ENCODE results near the gene UGGT2. TPM values are rescaled to one million over a fixed set of nuclear protein-coding genes. Genes with fewer than 3 reads are reported as not detected.
"Not testable (repeated sequence)": the region's sequence is repeated elsewhere in the genome, so short reads cannot be mapped to it uniquely, and the experiment has no call there.

UGGT2 gene
- total and polyA plus RNA-seq, 4 donors = 7.6 to 60.2 (median 16.3) TPM

- 53 to 59% methylated on average over 10 of the region's 10 CpGs for WGBS, 2 donors
- DNase-seq (peak in 2 of 3 donors; percentile 73 to 78), ATAC-seq (ENCODE audit: insufficient read depth, low FRiP score) (no peak)
- peaks cover 0 to 18% (median 7%) of the 10 kb centered on the region in 5 donors for H3K4me1 ChIP-seq (ENCODE audit: control insufficient read depth in 5 of 5, insufficient read depth in 5 of 5, low read length in 5 of 5)
- H3K4me3 ChIP-seq = no peak overlapping the region
- peaks cover 0 to 9% (median 3%) of the 10 kb centered on the region in 4 donors for H3K36me3 ChIP-seq (ENCODE audit: control insufficient read depth in 4 of 4, insufficient read depth in 4 of 4, low read length in 4 of 4)
- H3K9ac ChIP-seq (ENCODE audit: insufficient read depth in 1 of 2, low read length in 2 of 2) = no peak overlapping the region
- H3K9me3 ChIP-seq (ENCODE audit: control insufficient read depth in 4 of 4, insufficient read depth in 3 of 4, low read length in 3 of 4) = no peaks in the 10 kb centered on the region
- H3K27ac ChIP-seq (ENCODE audit: low read depth in 1 of 2, low read length in 1 of 2) = no peak overlapping the region
- H3K27me3 ChIP-seq (ENCODE audit: control insufficient read depth in 3 of 3, insufficient read depth in 3 of 3, low read length in 2 of 3) = no peaks in the 10 kb centered on the region
- TF ChIP-seq CTCF (IDR thresholded peaks at IDR 0.05; ENCODE audit: control extremely low read depth, extremely low read depth) = no peak
Measured at GRCh38 chr13:95858286-95859075, 194.7 kb downstream of the UGGT2 start.

GRCh38 chr13:95845656-95846055 is 207.5 kb downstream of the UGGT2 start:
- not testable (repeated sequence) for H3K4me3 ChIP-seq; H3K4me1 ChIP-seq (ENCODE audit: control insufficient read depth in 5 of 5, insufficient read depth in 5 of 5, low read length in 5 of 5); H3K27ac ChIP-seq (ENCODE audit: low read depth in 1 of 2, low read length in 1 of 2); H3K9me3 ChIP-seq (ENCODE audit: control insufficient read depth in 4 of 4, insufficient read depth in 3 of 4, low read length in 3 of 4); DNase-seq; H3K9ac ChIP-seq (ENCODE audit: insufficient read depth in 1 of 2, low read length in 2 of 2); H3K27me3 ChIP-seq (ENCODE audit: control insufficient read depth in 3 of 3, insufficient read depth in 3 of 3, low read length in 2 of 3); H3K36me3 ChIP-seq (ENCODE audit: control insufficient read depth in 4 of 4, insufficient read depth in 4 of 4, low read length in 4 of 4); ATAC-seq (ENCODE audit: insufficient read depth, low FRiP score)
- 94 to 96% methylated on average over 26 of the region's 26 CpGs for WGBS, 2 donors

GRCh38 chr13:95842898-95843297 is 210.3 kb downstream of the UGGT2 start:
- no peak overlapping the region for H3K9ac ChIP-seq (ENCODE audit: insufficient read depth in 1 of 2, low read length in 2 of 2)
- WGBS, 2 donors = 91 to 99% methylated on average over 2 of the region's 2 CpGs
- peaks cover 0 to 5% (median 2%) of the 10 kb centered on the region in 4 donors for H3K9me3 ChIP-seq (ENCODE audit: control insufficient read depth in 4 of 4, insufficient read depth in 3 of 4, low read length in 3 of 4)
- H3K4me1 ChIP-seq (ENCODE audit: control insufficient read depth in 5 of 5, insufficient read depth in 5 of 5, low read length in 5 of 5) = no peaks in the 10 kb centered on the region
- H3K36me3 ChIP-seq (ENCODE audit: control insufficient read depth in 4 of 4, insufficient read depth in 4 of 4, low read length in 4 of 4) = peaks cover 0 to 3% (median 2%) of the 10 kb centered on the region in 4 donors
- H3K27me3 ChIP-seq (ENCODE audit: control insufficient read depth in 3 of 3, insufficient read depth in 3 of 3, low read length in 2 of 3) = no peaks in the 10 kb centered on the region
- H3K4me3 ChIP-seq = no peak overlapping the region
- no peak for TF ChIP-seq CTCF (IDR thresholded peaks at IDR 0.05; ENCODE audit: control extremely low read depth, extremely low read depth)
- ATAC-seq (ENCODE audit: insufficient read depth, low FRiP score) = no peak
- DNase-seq = no peak
- no peak overlapping the region for H3K27ac ChIP-seq (ENCODE audit: low read depth in 1 of 2, low read length in 1 of 2)

- no peaks in the 10 kb centered on the region for H3K27me3 ChIP-seq (ENCODE audit: control insufficient read depth in 3 of 3, insufficient read depth in 3 of 3, low read length in 2 of 3)
- no peak for TF ChIP-seq CTCF (IDR thresholded peaks at IDR 0.05; ENCODE audit: control extremely low read depth, extremely low read depth)
- peaks cover 2 to 5% (median 4%) of the 10 kb centered on the region in 4 donors for H3K9me3 ChIP-seq (ENCODE audit: control insufficient read depth in 4 of 4, insufficient read depth in 3 of 4, low read length in 3 of 4)
- H3K4me1 ChIP-seq (ENCODE audit: control insufficient read depth in 5 of 5, insufficient read depth in 5 of 5, low read length in 5 of 5) = no peaks in the 10 kb centered on the region
- no peak overlapping the region for H3K27ac ChIP-seq (ENCODE audit: low read depth in 1 of 2, low read length in 1 of 2)
- no peak overlapping the region for H3K4me3 ChIP-seq
- ATAC-seq (ENCODE audit: insufficient read depth, low FRiP score) = no peak
- H3K9ac ChIP-seq (ENCODE audit: insufficient read depth in 1 of 2, low read length in 2 of 2) = no peak overlapping the region
- no peak for DNase-seq
- H3K36me3 ChIP-seq (ENCODE audit: control insufficient read depth in 4 of 4, insufficient read depth in 4 of 4, low read length in 4 of 4) = peaks cover 0 to 3% (median 0%) of the 10 kb centered on the region in 4 donors
Measured at GRCh38 chr13:95841894-95842293, 211.3 kb downstream of the UGGT2 start.
